NCI-H345 treated with DMSO at 0.1 percent for 48 hours (cell line): ENCODE measurements around the gene CRYBG2.

Experiments used
- DNase-seq: peaks from one replicate; lab custom pipeline; 2025; ENCODE audit not compliant: unreplicated experiment; lab: John Stamatoyannopoulos, UW

The CRYBG2 gene

GRCh38 chr1:26370591-26371382 lies 16.9 kb upstream of the CRYBG2 start:
- no peak for DNase-seq

GRCh38 chr1:26368486-26368885 lies 14.6 kb upstream of the CRYBG2 start:
- DNase-seq, result no peak

- DNase-seq, result no peak
These were observed 14.1 kb upstream of the CRYBG2 start for GRCh38 chr1:26368006-26368405.

- DNase-seq, result no peak
These were observed 13.5 kb upstream of the CRYBG2 start for GRCh38 chr1:26367441-26367840.

- DNase-seq, result no peak
These were observed 11.0 kb upstream of the CRYBG2 start for GRCh38 chr1:26364956-26365355.

GRCh38 chr1:26363549-26364448 lies 9.9 kb upstream of the CRYBG2 start:
- DNase-seq, result peak; percentile 5

- no peak for DNase-seq
These were observed 8.4 kb upstream of the CRYBG2 start for GRCh38 chr1:26362331-26362730.

GRCh38 chr1:26361605-26362122 lies 7.7 kb upstream of the CRYBG2 start:
- DNase-seq, result no peak

GRCh38 chr1:26360807-26361604 lies 7.1 kb upstream of the CRYBG2 start:
- DNase-seq, result no peak

GRCh38 chr1:26359981-26360806 lies 6.3 kb upstream of the CRYBG2 start:
- DNase-seq, result no peak

GRCh38 chr1:26358411-26359384 lies 4.8 kb upstream of the CRYBG2 start:
- no peak for DNase-seq

- no peak for DNase-seq
These were observed 3.2 kb upstream of the CRYBG2 start for GRCh38 chr1:26357121-26357602.

- no peak for DNase-seq
These were observed 2.2 kb upstream of the CRYBG2 start for GRCh38 chr1:26356106-26356505.

- DNase-seq, result no peak
These were observed 1.0 kb upstream of the CRYBG2 start for GRCh38 chr1:26354972-26355371.

- no peak for DNase-seq
These were observed 595 bp downstream of the CRYBG2 start for GRCh38 chr1:26353210-26353859.

- DNase-seq, result no peak
These were observed 1.6 kb downstream of the CRYBG2 start for GRCh38 chr1:26352338-26352679.

- DNase-seq, result no peak
These were observed 2.2 kb downstream of the CRYBG2 start for GRCh38 chr1:26351590-26352337.
